Measurements from ENCODE around the gene CCSER1. TPM values are rescaled to one million over a fixed set of nuclear protein-coding genes. Genes with fewer than 3 reads are reported as not detected.
A peak's percentile ranks its signal among the peaks of the same experiment; 100 is the strongest.

Gene CCSER1
- polyA plus RNA-seq, 3 donors = 18.1 to 20.3 (median 20.3) TPM

DNA sequence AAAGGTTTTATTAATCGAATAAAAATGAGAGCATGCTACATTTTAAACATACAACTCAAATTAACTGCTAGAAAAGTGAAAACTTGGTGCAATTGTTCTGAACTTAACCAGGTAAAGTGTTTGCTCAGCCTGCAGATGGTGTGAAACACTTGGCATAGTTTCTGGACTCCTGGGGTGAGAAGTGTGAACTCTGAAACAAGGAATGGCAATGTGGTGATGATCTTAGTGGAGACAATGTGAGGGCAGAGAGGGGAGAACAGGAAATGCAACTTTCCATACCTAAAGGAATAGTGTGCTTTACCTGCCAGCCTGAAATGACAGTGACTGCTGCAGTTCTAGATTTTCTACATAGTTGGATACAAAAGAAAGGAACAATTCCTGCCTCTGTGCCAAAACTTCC is 57.4 kb downstream of the CCSER1 start:
- DNase-seq (ENCODE audit: extremely low read depth in 1 of 11, low read depth in 9 of 11, low spot score in 4 of 11) = no peak

DNA sequence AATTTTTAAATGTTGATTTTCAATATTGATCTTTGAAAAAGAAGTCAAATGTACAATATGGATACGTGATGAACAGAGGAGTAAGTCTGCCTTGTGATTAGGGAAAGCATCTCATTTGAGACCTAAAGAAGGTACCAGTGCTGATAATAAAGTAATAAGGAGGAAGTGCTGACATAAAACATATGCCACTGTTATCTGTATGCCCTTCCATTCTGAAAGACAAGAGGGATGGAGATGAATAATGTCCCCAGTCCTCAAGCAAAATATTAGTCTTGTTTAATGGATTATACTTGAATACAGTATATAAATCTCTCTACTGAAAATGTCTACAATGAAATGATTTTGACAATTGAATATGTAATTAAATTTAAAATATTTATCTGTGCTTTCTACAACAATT is 58.2 kb downstream of the CCSER1 start:
- DNase-seq (ENCODE audit: extremely low read depth in 1 of 11, low read depth in 9 of 11, low spot score in 4 of 11) = no peak

DNA sequence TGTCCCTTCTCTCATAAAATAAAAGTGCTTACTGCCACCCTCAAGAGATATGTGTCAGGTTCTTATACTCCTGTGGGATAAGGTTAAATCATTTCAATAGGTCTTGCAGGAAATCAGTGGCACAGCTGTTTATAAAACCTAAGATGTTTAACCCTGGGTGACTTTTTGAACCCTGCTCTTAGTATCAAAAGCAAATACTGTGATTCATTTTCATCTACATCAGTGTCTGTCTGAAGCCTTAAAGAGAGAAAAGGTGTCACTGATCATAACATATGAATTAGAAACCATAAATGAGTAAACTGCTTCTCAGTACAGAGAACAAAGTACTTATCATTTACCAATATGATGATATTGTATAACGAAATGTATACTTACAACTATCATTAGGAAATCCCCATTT is 59.0 kb downstream of the CCSER1 start:
- DNase-seq (ENCODE audit: extremely low read depth in 1 of 11, low read depth in 9 of 11, low spot score in 4 of 11) = no peak

DNA sequence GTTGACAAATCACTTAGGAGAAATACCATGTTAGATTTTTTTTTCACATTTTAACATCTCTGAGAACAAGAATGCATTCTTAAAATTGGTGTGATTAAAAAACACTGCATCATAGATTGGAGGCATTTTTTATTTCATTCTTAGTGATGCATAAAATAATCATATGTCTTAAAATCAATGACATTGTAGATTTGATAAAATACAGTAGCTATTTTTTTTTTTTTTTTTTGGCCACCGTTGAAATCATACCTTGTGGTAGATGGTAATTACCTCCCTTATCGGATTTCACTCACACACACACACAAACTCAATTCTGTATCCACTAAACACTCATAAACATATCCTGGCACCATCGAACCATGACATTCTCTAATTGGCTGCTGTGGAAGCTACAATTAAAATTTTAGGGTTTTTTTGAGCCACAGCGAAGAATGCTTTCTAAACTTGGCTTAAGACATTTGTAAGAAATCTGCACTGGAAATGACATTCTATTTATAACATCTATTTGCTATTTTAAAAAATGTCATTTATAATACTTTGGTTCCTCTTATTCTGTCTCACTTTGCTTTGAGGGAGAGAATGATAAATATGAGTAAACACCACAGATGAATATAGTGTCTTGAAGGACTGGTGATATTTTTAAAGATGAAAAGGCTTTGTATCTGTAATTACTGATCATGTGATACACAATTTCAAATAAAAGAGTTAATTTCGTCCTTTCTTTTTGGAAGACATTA is 60.1 kb downstream of the CCSER1 start:
- peak in 1 of 11 donors; percentile 7 for DNase-seq (ENCODE audit: extremely low read depth in 1 of 11, low read depth in 9 of 11, low spot score in 4 of 11)

DNA sequence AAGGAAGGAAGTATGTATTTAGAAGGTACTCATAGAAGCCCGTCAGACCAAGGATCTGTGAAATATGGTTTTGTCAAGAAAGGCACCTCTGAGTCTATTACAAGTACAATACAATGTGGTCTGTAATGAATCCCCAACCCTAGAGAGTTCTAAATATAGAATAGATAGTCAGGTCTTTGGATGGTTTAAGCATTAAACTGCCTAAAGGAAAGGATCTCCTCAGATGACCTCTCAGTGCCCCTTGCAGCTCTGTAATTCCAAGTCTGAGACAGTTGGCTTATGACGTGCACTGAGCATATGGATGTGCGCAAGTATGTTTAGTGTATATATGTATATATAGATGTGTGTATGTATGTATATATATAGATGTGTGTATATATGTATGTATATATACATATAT is 62.0 kb downstream of the CCSER1 start:
- DNase-seq (ENCODE audit: extremely low read depth in 1 of 11, low read depth in 9 of 11, low spot score in 4 of 11) = no peak

DNA sequence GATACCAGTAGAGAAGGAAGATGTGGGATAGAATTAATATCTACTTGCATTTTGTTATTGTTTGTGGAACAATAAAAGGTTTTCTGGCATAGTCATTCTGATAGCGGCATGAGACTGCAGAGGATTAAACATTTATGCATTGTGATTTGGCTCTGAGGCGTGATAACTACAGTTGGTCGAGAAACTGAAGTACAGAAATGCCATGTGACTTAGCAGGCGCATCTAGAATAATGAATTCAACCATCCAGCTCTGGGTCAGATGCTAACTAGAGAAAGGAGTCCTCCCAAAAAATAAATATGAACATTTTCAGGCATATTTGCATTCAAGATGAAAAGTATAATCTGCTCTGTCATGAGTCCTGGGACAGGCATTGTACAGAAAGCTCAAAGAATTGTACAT is 62.8 kb downstream of the CCSER1 start:
- DNase-seq (ENCODE audit: extremely low read depth in 1 of 11, low read depth in 9 of 11, low spot score in 4 of 11) = no peak

DNA sequence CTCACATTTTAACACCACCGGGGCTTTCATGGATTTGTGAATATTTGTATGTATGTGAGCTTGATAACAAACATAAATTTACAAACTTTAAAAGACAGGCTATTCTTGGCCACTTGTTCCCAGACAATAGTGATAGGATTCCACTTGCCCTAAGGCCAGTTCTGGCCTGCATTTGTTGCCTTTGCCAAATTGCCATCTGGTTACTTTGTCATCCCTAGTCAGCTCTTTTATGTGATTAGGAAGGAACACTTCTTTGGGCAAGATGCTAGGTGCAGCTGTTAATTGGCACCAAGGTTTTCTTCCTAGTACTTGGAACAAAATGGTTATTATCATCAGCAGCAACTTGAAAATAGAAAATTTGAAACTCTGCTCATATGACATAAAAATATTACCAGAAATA is 63.3 kb downstream of the CCSER1 start:
- no peak for DNase-seq (ENCODE audit: extremely low read depth in 1 of 11, low read depth in 9 of 11, low spot score in 4 of 11)

DNA sequence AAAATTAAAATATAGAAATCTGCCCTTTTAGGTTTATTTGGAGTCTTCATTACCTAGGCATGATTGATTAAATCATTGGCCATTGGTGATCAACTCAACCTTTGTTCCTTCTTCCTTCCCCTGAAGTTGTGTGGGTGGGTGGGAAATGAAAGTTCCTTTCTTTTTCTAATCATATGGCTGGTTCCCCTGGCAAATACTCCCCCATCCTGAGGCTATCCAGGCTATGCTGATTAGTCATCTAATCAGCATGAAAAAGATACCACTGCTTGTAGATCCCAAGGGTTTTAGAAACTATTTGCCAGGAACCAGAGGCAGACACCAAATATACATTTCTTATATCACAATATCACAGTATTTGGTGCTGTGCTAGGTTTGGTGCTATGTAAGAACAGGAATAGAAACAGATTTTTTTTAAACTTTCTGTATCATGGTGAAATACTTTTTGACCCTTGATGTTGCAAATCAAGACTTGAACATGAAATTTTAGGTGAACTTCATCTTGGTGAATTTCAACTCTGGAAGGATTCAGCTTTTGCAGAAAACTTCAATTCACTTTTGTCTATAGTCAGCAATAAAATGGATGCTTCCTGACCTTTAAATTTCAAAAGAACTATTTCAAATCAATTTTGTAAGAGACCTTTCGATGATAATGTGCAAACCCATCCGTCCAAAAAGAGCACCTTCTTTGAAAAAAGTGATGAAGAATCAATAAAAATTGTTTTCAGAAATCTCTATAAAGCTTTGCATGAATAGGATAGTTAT is 71.1 kb downstream of the CCSER1 start:
- DNase-seq (ENCODE audit: extremely low read depth in 1 of 11, low read depth in 9 of 11, low spot score in 4 of 11) = no peak

DNA sequence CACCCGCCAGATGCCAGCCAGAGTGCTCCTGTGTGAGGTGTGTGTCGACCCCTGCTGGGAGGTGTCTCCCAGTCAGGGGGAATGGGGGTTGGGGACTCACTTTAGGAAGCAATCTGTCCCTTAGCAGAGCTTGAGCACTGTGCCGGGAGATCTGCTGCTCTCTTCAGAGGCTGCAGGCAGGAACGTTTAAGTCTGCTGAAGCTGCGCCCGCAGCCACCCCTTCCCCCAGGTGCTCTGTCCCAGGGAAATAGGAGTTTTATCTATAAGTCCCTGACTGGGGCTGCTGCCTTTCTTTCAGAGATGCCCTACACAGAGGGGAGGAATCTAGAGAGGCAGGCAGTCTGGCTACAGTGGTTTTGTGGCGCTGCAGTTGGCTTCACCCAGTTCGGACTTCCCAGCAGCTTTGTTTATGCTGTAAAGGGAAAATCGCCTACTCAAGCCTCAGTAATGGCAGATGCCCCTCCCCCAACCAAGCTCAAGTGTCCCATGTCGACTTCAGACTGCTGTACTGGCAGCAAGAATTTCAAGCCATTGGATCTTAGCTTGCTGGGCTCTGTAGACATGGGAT is 80.8 kb downstream of the CCSER1 start:
- DNase-seq (ENCODE audit: extremely low read depth in 1 of 11, low read depth in 9 of 11, low spot score in 4 of 11) = no peak

DNA sequence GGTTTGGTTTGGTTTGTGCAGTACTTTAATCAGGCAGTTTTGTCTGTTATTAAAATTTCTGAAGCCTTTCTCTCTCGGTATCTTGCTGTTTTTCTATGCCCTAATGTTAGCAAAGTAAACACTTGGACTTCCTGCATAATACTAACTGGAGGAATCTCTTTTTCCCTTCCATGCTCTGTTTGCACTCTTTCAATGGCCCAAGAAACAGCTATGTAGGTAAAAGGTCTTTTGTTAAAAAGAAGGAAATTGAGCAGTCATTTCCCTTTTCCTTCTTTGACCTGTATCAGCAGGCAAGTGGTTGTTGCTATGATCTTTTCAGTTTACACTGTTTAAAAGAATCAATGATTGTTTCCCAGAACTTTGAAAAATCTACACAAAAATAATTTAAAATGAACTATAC is 82.7 kb downstream of the CCSER1 start:
- DNase-seq (ENCODE audit: extremely low read depth in 1 of 11, low read depth in 9 of 11, low spot score in 4 of 11) = no peak

DNA sequence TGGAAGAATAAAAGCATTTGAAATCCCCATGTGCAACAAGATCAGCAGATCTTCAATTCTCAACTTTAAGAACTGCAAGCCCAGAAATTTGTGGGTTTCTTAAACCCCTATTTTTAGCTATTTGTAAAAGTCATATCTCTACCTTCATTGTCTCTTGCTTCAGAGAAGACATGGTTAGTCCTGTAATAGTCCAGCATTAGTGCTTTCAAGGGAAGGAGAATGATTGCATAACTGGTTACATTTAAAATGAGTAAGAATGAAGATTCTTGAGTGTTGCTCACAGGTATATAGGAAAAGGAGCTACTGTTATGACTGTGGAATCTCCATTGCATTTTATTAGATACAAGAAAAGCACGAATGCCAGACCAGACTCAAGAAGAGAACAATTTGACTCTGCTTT is 84.0 kb downstream of the CCSER1 start:
- no peak for DNase-seq (ENCODE audit: extremely low read depth in 1 of 11, low read depth in 9 of 11, low spot score in 4 of 11)

DNA sequence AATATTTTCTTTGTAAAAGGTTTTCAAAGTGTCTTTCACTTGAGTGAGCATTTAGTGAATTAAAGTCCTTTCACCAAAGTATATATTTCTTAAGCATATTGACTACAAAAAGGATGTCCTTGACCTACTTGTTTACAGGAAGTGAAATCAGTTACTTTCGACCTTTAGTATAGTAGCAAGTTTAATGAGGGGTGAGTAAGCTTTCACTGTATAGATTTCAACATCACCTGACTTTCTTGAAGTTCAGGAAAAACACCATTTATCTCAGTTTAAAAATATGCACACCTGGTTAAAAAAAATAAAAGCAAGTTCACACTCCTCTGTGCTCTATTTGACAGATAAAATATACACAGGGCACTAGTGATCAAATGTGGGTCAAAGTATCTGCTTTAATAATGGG is 88.1 kb downstream of the CCSER1 start:
- DNase-seq (ENCODE audit: extremely low read depth in 1 of 11, low read depth in 9 of 11, low spot score in 4 of 11) = no peak

DNA sequence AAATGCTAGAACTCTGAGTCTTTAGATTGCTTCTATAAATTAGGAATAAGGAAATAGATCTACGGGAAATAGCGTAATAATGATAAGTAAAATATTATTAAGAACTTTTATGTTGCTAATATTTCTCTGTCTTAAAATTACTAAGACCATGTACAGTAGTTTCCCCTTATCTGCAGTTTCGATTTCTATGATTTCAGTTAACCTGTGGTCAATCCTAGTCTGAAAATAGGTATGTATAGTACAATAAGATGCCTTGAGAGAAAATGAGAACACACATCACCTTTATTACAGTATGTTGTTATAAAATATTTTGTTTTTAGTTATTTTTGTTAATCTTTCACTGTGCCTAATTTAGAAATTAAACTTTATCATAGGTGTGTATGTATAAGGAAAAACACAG is 92.6 kb downstream of the CCSER1 start:
- no peak for DNase-seq (ENCODE audit: extremely low read depth in 1 of 11, low read depth in 9 of 11, low spot score in 4 of 11)

DNA sequence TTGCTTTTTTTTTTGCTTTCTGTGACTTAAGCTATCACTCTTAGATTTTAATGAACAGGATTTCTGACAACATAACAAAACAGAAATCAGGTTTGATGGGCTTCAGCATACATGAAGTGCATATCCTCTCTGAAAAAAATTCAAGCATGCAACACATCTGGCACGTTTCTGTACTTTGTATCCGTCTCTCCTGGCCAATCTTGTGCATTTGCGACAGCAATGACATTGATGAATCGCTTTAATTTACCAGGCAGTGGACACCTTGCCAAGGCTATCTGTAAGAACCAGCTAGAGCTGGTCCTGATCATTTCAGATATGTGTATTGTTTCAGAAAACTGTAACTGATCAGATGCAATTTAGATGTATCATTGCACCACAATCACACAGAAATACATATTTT is 93.3 kb downstream of the CCSER1 start:
- DNase-seq (ENCODE audit: extremely low read depth in 1 of 11, low read depth in 9 of 11, low spot score in 4 of 11) = no peak

DNA sequence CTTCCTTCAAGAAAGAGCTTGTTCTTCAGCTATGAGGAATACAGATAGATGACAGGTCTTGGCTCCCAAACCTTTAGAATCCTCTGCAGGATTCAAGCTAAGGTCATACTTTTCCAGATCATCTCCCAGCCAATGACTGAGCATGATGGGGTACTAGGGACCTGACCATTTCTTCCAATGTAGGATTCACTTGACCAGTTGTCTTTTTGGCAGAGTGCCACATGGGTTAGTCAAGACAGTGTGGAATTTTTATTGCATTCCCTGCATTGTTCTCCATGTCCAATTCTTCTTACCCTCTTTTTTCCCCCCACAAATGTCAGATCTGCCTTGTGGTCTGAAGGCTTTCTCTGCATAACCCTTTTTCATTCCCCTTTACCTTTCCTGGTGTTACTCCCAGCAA is 99.5 kb downstream of the CCSER1 start:
- DNase-seq (ENCODE audit: extremely low read depth in 1 of 11, low read depth in 9 of 11, low spot score in 4 of 11) = no peak

DNA sequence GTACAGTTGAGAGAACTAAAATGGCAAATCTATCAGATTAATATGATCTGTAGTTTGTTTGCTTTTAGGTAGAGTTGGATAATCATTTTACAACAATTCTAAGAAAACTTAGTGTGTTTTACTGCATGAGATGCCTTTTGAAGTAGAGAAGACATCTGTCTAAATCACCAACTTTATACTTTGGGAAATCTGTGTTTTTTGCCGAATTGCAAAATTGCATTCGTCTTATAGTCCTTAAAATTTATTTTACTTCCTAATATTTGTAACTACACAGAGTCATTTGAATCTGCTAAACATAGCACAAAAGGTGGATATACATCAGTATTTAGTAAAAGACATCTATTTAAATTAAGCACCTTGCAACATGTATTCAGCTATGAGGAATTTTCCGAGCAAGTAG is 100.0 kb downstream of the CCSER1 start:
- no peak for DNase-seq (ENCODE audit: extremely low read depth in 1 of 11, low read depth in 9 of 11, low spot score in 4 of 11)

DNA sequence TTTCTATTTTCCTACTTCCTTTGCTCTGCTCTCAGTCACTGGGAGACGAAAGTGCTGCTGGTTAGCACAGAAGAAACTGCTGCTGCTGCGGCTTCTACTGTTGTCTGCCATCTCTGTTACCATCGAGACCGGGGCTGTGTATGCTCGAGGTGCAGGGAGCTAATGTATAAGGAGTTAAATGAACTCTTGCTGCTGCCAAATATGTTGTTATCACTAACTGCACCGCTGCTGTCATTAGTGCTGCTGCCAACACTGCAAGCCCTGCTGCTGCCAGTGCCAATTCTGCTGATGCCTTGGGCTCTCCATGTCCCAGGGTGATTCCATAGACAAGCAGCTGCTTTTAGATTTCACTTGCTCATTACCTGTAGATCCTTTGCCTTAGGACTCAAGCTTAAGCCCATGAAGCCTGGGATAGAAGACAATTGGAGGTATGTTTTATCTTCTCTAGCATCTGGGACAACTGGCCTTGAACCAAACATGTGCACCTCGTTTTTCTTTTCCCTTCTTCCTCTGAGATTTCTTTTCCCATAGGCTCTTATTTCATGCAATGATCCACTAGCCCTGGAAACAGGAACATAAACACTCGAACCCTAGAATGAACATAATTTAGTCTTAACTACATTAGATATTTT is 107.8 kb downstream of the CCSER1 start:
- DNase-seq (ENCODE audit: extremely low read depth in 1 of 11, low read depth in 9 of 11, low spot score in 4 of 11) = no peak

DNA sequence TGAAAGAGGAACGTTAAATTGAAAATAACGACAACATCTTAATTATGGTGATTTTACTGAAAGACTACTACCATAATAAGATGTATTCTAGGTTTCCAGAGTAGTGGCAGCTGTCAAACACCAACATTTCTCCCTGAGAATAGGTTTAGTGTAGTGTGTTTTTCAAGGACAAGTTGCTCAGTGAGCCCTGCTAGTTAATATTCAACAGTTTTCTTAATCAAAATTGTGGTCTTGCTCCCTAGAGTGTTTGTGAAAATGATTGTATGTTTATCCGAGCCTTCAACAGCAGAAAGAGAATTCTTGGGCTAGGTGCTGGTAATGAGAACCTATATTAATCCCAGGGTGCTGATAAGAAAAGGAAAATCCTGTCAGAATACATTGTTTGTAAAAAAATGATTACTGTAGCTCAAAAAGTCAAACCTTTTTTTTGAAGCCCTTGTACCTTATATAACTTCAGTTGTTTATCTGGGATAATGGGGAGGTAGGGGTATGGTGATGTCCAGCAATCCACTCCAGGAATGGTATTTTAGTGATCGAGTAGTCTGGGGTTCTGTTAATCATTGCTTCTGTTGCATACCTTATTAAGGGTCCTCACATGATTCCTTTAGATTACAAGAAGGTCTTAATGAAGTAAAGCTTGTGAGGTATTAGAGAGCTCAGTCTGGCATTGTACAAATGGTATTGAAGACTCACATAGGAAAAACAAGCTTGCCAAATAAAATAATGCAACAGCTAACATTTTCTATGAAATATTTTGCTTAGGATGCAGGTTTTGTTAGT is 110.7 kb downstream of the CCSER1 start:
- DNase-seq (ENCODE audit: extremely low read depth in 1 of 11, low read depth in 9 of 11, low spot score in 4 of 11) = peak in 4 of 11 donors; percentile 4 to 46 (median 28)

DNA sequence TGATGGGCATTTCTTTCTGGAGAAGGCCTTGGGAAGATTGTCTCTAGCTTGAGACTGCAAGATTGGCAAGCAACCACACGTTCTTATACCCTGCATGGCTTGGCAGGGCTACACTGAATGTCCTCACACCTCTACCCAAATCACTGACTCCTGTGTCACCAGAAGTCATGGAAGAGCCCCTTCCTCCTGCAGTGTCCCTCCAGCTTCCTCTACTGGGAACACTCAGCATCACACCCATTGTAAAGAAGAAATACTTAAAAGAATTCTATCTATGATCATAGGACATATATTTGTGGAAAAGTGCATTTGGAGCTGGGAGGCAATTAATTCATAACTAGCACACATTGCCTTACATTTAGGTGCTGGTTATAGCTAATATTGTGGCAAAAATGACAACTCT is 113.1 kb downstream of the CCSER1 start:
- DNase-seq (ENCODE audit: extremely low read depth in 1 of 11, low read depth in 9 of 11, low spot score in 4 of 11) = no peak

Data from renal cortex interstitium (tissue), 11 donors.